T-helper 2 cell treated with Interferon-gamma antibody and Interleukin-4, amounts not matched to agents 100 ng/mL and 5 ng/mL, for 36 hours (primary cell): ENCODE measurements around the gene ST3GAL2. TPM values are rescaled to one million over a fixed set of nuclear protein-coding genes. Genes with fewer than 3 reads are reported as not detected.

ENCODE experiments used
- intact Hi-C: fragments of 100-400 bp; cut with micrococcal nuclease; formaldehyde crosslinking; loops from one replicate; pipeline ENCODE4 v1.15.1; 2023
- total RNA-seq: library from RNA; stranded (reverse); gene quantifications from 2 replicates; pipeline ENCODE4 v1.2.3, GENCODE V29; 2022

The ST3GAL2 gene
- total RNA-seq, 1 donor from 2014 or later = 25.7 TPM

- intact Hi-C loops = no loop called here
These were observed 30.1 kb upstream of the ST3GAL2 start for GRCh38 chr16:70468776-70469525.

GRCh38 chr16:70467608-70468007 is 28.7 kb upstream of the ST3GAL2 start:
- intact Hi-C loops = no loop called here

- intact Hi-C loops = no loop called here
These were observed 28.2 kb upstream of the ST3GAL2 start for GRCh38 chr16:70467113-70467512.

GRCh38 chr16:70466805-70467076 is 27.8 kb upstream of the ST3GAL2 start:
- intact Hi-C loops = no loop called here

GRCh38 chr16:70465999-70466804 is 27.3 kb upstream of the ST3GAL2 start:
- intact Hi-C loops = no loop called here

- intact Hi-C loops = no loop called here
These were observed 24.3 kb upstream of the ST3GAL2 start for GRCh38 chr16:70463235-70463634.

- intact Hi-C loops = no loop called here
These were observed 21.9 kb upstream of the ST3GAL2 start for GRCh38 chr16:70460737-70461261.

- intact Hi-C loops = no loop called here
These were observed 18.7 kb upstream of the ST3GAL2 start for GRCh38 chr16:70457446-70458166.

- intact Hi-C loops = loop anchor here (2.0 kb wide), 1 partner anchor 67 kb away; the partner anchor contains the start of genes COG4 and SF3B3
These were observed 17.0 kb upstream of the ST3GAL2 start for GRCh38 chr16:70455910-70456309.

GRCh38 chr16:70454222-70455034 is 15.5 kb upstream of the ST3GAL2 start, which contains the start of gene FCSK:
TSS of gene FCSK (plus strand) at chr16:70454595. CDS start at chr16:70463191, 8,596 bp downstream.
- intact Hi-C loops = loop anchor here (1.0 to 5.0 kb wide), 4 partner anchors 15 to 73 kb away; partner anchors contain the start of genes COG4, SF3B3 and ST3GAL2

- intact Hi-C loops = loop anchor here (1.0 to 5.0 kb wide), 4 partner anchors 15 to 73 kb away; partner anchors contain the start of genes COG4, SF3B3 and ST3GAL2
These were observed 15.0 kb upstream of the ST3GAL2 start for GRCh38 chr16:70453892-70454221.

- intact Hi-C loops = loop anchor here (5.0 kb wide), 1 partner anchor 51 kb away; no protein-coding TSS in a partner anchor
These were observed 14.4 kb upstream of the ST3GAL2 start for GRCh38 chr16:70453117-70453891.

GRCh38 chr16:70451004-70451340 is 12.1 kb upstream of the ST3GAL2 start:
- intact Hi-C loops = loop anchor here (5.0 kb wide), 1 partner anchor 49 kb away; no protein-coding TSS in a partner anchor

GRCh38 chr16:70450142-70451003 is 11.5 kb upstream of the ST3GAL2 start:
- intact Hi-C loops = loop anchor here (5.0 kb wide), 1 partner anchor 48 kb away; no protein-coding TSS in a partner anchor

GRCh38 chr16:70448075-70448474 is 9.2 kb upstream of the ST3GAL2 start:
- intact Hi-C loops = no loop called here

- intact Hi-C loops = no loop called here
These were observed 5.6 kb upstream of the ST3GAL2 start for GRCh38 chr16:70444249-70445063.

- intact Hi-C loops = no loop called here
These were observed 3.4 kb upstream of the ST3GAL2 start for GRCh38 chr16:70442344-70442743.

GRCh38 chr16:70441406-70441990 is 2.6 kb upstream of the ST3GAL2 start:
- intact Hi-C loops = no loop called here
